Stimulated activated CD8-positive, alpha-beta memory T cell treated with anti-CD3 and anti-CD28 coated beads, Interleukin-12 subunit alpha, Interleukin-12 subunit beta, amount 100 ng/mL, for 1 hour (primary cell): ENCODE measurements around the gene UGT1A10.

Experiments used
- DNase-seq: peaks from one replicate; pipeline ENCODE4 v3.0.0-alpha.2; 2020; ENCODE audit warnings: low read depth

UGT1A10 gene

DNA sequence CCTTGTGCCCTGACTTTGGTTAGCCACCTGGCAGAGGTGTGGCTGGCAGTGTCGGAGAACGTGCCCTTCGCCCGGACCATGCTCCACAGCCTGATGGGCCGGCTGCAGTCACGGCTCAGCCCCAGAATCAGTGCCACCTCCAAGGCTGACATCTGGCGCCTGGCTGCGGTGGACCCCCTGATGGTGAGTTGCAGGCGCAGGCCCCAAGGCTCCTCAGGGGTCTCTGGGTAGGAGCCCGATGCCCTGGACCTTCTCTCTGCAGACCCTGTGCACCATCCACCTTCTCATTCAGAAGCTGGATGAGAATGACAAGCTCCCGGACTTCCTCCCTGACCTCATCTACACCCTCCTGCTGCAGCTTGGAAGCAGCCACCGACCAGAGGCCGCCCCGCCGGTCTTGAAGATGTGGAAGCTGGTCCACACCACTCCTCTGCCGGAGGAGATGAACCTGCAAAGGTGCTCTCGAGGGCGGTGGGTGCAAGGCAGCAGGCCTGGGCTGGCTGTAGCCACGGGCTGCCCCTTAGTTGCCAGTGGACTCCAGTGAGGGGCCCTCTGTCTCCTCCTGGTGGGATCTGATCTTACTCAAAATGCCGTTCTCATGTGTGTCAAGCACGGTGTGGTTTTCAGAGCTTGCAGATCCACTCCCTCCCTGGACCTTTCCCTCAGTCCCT, 186.0 kb downstream of the UGT1A10 start:
- no peak for DNase-seq
